GM10248 (cell line): ENCODE measurements around the gene CSRP3.

ENCODE experiments used
- CTCF ChIA-PET: fragments of 300-600 bp; sonication (Branson Sonifier 250); formaldehyde crosslinking; extraction: SDS; loops from one replicate; lab custom pipeline; 2021; ENCODE audit warnings: antibody characterized with exemption; lab: Yijun Ruan, JAX
- POLR2A ChIA-PET: fragments of 350-650 bp; sonication (Branson Sonifier 250); formaldehyde crosslinking; extraction: SDS; loops from one replicate; lab custom pipeline; 2020; ENCODE audit warnings: antibody characterized with exemption; lab: Yijun Ruan, JAX
- DNase-seq: peaks from one replicate; pipeline ENCODE4 v3.0.0; 2012; ENCODE audit errors: extremely low spot score
- CTCF ChIP-seq: IDR thresholded peaks from 2 replicates; pipeline ENCODE4 v1.5.1; 2012; ENCODE audit warnings: mild to moderate bottlenecking, low read depth; ENCODE audit errors: extremely low read depth, missing control alignments, control extremely low read depth

Gene CSRP3

GRCh38 chr11:19237813-19238212 is 36.0 kb upstream of the CSRP3 start:
- ChIA-PET POLR2A (no interaction called here), CTCF (interaction anchor here (1.2 to 4.4 kb wide), 2 partner anchors 10 to 21 kb away, joined by 5 to 20 read pairs; no protein-coding TSS in a partner anchor)
- DNase-seq = no peak
- TF ChIP-seq CTCF = no peak

- DNase-seq = no peak
- ChIA-PET CTCF (interaction anchor here (0.9 to 4.4 kb wide), 3 partner anchors 10 to 135 kb away, joined by 3 to 20 read pairs (median 5); no protein-coding TSS in a partner anchor), POLR2A (no interaction called here)
- TF ChIP-seq CTCF = no peak
Observed at GRCh38 chr11:19237381-19237780, 35.6 kb upstream of the CSRP3 start.

GRCh38 chr11:19234231-19234817 is 32.5 kb upstream of the CSRP3 start:
- DNase-seq = no peak
- CTCF ChIA-PET = interaction anchor here (1.2 kb wide), 1 partner anchor 32 kb away, joined by 3 read pairs; no protein-coding TSS in a partner anchor
- POLR2A ChIA-PET = no interaction called here
- TF ChIP-seq CTCF = no peak

GRCh38 chr11:19232910-19233503 is 31.2 kb upstream of the CSRP3 start:
- no peak for TF ChIP-seq CTCF
- POLR2A ChIA-PET = no interaction called here
- CTCF ChIA-PET = interaction anchor here (0.8 kb wide), 1 partner anchor 35 kb away, joined by 3 read pairs; no protein-coding TSS in a partner anchor
- no peak for DNase-seq

GRCh38 chr11:19229671-19230070 is 27.9 kb upstream of the CSRP3 start:
- ChIA-PET POLR2A (no interaction called here), CTCF (interaction anchor here (1.2 to 3.1 kb wide), 4 partner anchors 13 to 322 kb away, joined by 3 to 11 read pairs (median 5); no protein-coding TSS in a partner anchor)
- no peak for DNase-seq
- no peak for TF ChIP-seq CTCF

- no peak for TF ChIP-seq CTCF
- DNase-seq = no peak
- POLR2A ChIA-PET = no interaction called here
- CTCF ChIA-PET = interaction anchor here (1.7 to 3.1 kb wide), 2 partner anchors 13 to 31 kb away, joined by 5 to 11 read pairs; no protein-coding TSS in a partner anchor
Observed at GRCh38 chr11:19228968-19229367, 27.2 kb upstream of the CSRP3 start.
